Measurements from ENCODE around the gene ENDOG.

Gene ENDOG

GRCh38 chr9:128802482-128802881 lies 15.8 kb upstream of the ENDOG start:
- DNase-seq: no peak

DNA sequence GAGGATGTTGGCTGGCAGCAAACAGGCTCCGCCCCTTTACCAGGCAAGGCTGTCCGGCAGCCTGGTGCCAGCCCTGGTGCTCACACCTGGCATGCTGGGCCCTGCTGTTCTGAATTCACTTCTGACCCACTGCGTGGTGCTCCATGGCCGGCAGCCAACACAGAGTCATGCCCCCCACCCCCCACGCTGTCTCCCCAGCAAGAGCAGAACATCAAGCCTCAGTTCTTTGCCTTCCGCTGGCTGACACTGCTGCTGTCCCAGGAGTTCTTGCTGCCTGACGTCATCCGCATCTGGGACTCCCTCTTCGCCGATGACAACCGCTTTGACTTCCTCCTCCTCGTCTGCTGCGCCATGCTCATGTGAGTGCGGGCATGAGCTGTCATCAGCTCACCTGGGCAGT lies 12.6 kb upstream of the ENDOG start:
- no peak for DNase-seq

DNA sequence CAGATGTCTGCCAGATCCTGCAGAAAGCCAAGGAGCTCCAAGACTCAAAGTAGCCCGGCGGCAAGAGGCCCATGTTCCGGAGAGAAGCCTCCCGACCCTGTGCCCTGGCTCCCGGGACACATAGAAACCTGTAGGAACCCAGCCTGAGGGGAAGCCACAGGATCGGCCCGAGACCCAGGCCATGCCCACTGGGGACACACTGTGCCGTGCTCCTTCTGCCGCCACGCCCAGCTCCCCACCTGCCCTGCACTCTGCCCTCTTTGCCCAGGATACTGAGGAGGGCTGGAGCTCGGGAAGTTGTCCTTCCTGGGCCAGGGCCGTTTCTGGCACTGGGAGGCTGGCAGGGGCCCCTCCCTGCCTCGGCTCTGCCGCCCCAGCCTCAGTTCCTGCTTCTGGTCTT lies 10.5 kb upstream of the ENDOG start:
- DNase-seq: no peak

- no peak for DNase-seq
These were observed 9.8 kb upstream of the ENDOG start for GRCh38 chr9:128808543-128808942.

GRCh38 chr9:128809036-128809599 lies 9.2 kb upstream of the ENDOG start:
- no peak for DNase-seq

DNA sequence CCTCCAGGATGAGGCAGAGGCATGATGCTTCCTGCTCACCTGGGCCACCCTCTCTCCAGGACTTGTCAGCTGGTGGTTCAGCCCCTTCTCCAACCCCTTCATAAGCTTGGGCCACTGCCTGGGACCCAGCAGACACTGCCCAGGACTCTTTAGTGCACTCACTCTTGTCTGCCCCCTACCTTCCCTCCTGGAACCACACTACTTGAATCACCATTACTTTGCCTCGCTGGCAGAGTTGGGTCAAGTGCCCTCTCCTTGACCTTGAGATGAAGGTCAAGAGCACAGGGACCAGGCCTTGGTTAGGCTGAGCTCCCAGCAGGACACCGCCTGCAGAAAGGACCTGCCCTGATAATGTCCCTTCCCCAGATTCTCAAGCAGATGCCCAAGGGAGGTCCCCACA lies 8.5 kb upstream of the ENDOG start:
- DNase-seq: no peak

DNA sequence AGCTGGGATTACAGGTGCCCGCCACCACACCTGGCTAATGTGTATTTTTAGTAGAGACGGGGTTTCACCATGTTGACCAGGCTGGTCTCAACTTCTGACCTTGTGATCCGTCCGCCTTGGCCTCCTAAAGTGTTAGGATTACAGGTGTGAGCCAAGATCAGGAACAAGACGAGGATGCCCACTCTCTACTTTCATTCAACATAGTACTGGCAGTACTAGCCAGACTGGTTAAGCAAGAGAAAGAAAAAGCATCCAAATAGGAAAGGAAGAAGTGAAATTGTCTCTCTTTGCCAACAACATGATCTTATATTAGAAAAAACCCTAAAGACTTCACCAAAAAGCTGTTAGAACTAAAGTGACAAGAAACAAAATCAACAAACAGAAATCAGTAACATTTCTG lies 7.4 kb upstream of the ENDOG start:
- DNase-seq: no peak

GRCh38 chr9:128818839-128819715 lies 777 bp downstream of the ENDOG start:
- peak; percentile 34 for DNase-seq

- no peak for DNase-seq
These were observed 1.7 kb downstream of the ENDOG start for GRCh38 chr9:128819716-128820664.

DNA sequence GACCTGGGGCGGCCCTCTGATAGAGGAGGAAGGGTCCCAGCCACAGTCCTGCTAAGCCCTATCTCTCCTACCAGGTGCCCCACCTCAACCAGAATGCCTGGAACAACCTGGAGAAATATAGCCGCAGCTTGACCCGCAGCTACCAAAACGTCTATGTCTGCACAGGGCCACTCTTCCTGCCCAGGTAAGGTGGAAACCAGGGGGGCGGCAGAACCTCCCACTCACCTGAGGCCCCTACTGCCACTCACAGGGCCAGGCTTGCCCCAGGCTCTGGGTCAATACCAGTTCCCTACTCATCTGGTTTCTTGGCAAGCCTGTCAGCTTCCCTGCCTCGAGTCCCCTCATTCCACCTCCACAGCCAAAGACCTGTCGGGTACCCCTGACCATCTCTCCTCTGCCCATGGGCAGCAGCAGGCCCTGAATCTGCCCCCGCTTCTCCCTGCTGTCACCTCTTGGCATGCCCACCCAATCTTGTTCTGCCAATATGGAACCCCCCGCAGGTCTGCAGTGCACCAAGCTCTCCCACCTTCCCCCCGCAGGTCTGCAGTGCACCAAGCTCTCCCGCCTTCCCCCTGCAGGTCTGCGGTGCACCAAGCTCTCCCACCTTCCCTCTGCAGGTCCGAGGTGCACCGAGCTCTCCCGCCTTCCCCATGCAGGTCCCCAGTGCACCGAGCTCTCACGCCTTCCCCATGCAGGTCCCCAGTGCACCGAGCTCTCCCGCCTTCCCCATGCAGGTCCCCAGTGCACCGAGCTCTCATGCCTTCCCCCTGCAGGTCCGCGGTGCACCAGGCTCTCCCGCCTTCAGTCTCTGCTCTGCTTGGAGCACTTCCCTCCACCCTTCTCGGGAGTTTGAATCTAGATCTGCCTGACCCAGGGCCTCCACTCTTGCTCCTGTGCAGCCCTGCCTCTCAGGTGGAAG lies 2.6 kb downstream of the ENDOG start:
- DNase-seq: no peak

DNA sequence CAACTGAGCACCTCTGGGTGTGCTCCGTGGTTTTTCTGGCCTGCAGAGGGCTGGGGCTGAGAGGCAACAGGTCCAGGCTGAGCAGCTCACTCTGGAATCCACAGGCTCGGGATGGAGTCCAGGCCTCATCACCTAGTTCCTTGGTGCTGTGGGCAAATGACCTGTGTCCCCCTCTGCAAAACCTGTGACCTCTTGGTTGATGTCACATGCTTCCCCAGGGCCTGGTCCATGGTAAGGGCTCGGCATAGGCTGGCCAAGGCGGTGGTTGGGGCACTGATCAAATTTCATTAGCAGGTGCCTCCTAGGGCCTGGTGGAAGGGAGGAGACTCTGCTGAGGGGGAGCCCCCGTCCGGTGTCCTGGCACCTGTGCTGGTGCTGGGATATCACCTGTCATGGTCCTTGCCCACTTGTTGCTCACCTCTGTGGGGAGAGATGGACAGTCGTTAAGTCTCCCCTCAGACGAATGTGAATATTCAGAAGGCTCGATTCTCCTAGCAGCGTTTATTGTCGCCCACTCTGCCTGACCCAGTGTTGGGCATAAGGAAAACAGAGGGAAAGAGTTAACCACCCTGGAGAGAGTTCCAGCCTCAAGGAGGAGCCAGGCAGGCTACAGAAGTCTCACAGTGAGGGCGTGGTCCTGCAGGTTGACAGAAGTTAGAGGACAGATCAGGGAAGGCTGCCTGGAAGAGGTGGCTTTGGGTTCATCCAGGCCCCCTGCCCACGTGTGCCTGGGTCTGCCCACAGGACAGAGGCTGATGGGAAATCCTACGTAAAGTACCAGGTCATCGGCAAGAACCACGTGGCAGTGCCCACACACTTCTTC lies 3.5 kb downstream of the ENDOG start:
- DNase-seq: no peak

- no peak for DNase-seq
These were observed 4.2 kb downstream of the ENDOG start for GRCh38 chr9:128822407-128823042.

GRCh38 chr9:128823362-128823902 lies 5.1 kb downstream of the ENDOG start:
- DNase-seq: no peak

GRCh38 chr9:128823903-128824406 lies 5.7 kb downstream of the ENDOG start:
- no peak for DNase-seq

DNA sequence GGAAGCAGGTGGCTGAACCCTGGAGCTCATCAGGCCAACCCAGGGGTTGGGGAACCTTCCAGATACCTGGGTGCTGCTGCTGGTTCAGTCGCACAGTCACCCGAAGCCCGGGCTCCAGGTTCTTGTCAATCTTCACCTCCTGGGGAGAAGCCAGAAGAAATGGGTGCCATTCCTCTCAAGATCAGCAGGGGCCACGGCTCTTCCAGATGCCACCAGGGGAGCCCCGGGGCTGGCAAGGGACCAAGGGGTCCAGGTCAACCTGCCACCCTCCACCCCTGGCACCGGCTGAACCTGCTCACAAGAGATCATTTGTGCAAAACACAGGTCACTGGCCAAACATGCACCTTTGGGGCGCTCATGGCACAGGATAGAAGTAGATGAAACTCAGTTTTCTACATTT lies 6.6 kb downstream of the ENDOG start:
- DNase-seq: no peak

DNA sequence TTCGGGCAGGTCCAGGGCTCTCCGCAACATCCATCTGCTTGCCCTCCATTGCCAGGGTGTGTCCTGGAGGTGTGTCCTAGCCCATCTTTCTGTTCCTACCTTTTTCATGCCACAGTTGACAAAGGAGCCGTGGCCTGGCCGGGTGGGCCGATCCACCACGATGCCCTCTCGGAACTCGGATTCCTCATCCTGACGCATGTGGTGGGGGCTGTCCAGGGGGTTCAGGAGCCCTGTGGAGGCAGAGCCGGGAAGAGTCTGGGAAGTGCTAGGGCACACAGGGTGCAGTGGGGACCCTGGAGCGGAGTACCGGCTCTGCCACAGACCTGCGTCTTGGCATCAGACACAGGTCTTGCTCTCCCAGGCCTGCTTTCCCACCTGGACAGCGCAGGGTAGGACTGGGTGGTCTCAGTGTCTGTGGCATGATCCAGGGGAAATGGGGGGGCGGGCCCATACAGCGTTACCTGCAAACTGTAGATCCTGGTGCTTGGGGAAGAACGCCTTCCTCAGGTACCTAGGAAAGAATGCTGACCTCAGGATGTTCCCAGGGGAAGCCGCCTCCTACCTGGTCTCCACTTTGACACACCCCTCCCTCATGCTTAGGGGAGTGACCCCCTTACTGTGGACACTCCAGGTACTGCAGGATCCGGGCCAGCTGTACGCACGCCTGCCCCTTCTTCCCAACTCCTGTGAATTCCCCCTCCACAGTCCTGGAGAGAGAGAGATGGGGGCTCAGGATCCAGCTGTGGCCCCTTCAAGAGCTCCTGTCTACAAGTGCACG lies 7.8 kb downstream of the ENDOG start:
- no peak for DNase-seq

DNA sequence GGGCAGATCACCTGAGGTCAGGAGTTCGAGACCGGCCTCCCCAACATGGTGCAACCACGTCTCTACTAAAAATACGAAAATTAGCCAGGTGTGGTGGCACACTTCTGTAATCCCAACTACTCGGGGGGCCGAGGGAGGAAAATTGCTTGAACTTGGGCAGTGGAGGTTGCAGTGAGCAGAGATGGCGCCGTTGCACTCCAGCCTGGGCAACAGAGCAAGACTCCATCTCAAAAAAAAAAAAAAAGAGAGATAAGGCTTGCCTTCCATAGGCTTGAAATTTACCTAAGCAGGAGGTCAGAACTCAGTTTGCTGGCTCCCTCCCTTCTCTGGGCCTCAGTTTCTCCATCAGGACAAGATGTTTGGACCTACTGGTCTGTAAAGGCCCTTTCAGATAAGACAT lies 10.0 kb downstream of the ENDOG start:
- no peak for DNase-seq

DNA sequence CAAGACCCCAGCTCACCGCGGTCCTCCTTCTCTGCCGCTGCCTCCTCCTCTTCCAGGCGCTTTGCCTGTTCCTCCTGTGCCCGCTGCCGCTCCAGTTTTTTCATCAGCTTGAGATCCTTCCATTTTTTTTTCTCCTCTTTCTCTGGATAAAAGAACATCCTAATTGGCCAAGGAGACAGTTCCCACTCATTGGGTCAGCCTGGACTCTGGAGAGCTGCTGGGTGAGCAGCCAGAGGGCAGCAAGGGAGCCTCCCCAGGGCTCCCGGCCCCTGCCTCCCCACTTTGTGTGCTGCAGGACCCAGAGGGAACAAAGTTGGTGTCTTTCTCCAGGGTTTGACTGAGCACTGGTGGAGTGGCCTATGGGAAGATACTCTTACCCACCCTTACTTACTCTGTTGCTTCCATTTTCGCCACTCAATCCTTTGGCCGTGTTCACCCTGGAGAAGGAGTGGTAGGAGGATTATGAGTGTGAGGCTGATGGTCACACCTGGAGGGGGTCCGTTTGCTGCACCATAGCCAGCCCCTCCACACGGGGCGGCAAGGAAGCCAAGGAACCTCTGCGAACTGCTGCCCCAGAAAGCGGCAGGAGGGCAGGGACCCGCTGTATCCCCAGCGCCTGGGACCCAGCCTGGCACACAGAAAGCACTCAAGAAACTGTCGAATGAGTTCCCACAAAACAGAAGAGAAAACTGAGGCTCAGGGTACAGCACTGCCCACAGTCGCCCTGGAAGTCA lies 10.6 kb downstream of the ENDOG start:
- no peak for DNase-seq

Data from activated effector memory CD4-positive, alpha-beta T cell treated with Interleukin-2 at 50 U/mL for 16 hours (primary cell).